T follicular helper cell (primary cell): ENCODE results near the gene FKBP10.
"Not testable (repeated sequence)": the region's sequence is repeated elsewhere in the genome, so short reads cannot be mapped to it uniquely, and the experiment has no call there.

Experiments used
- DNase-seq: peaks from one replicate; pipeline ENCODE4 v3.0.0-alpha.2; 2020; ENCODE audit warnings: low read depth

Gene FKBP10

DNA sequence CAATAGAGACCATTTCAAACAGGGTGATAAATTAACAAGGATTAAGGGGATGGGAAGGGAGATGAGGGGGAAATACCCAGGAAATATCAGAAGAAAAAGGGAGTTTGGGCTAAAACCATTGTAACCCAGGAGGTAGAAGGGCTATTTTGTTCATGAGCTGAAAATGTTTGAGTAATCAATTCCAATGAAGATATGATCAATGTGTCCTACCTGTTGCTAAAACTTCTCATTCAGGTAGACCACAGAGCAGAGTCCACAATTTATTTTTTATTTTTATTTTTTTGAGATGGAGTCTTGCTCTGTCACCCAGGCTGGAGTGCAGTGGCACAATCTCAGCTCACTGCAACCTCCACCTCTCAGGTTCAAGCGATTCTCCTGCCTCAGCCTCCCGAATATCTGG, 26.6 kb downstream of the FKBP10 start:
- not testable (repeated sequence) for DNase-seq

DNA sequence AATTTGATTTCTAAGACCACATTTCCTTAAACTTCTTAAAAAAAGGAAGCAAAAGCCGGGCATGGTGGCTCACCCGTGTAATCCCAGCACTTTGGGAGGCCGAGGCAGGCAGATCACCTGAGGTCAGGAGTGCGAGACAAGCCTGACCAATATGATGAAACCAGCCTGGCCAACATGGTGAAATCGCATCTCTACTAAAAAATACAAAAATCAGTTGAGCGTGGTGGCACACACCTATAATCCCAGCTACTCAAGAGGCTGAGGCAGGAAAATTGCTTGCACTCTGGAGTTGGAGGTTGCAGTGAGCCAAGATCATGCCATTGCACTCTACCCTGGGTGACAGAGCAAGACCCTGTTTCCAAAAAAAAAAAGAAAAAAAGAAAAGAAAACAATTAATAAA, 28.0 kb downstream of the FKBP10 start:
- DNase-seq: not testable (repeated sequence)

DNA sequence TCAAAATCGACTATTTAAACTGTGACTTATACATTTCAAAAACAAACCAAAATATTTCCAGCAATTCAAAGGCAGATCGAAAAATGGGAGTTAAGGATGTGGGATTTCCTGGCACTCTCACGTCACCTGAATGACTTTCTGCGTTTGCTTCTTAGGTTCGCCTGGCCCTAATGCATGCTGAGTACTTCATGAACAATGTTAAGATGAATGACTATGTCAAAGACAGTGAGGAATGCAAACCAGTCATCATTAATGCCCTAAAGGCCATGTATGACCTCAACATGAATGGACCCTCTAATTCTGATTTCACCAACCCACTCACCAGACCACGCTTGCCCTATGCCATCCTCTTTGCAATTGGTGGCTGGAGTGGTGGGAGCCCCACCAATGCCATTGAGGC, 32.2 kb downstream of the FKBP10 start:
- DNase-seq: no peak

- DNase-seq: no peak
Observed at GRCh38 chr17:41848788-41849187, 36.0 kb downstream of the FKBP10 start.

DNA sequence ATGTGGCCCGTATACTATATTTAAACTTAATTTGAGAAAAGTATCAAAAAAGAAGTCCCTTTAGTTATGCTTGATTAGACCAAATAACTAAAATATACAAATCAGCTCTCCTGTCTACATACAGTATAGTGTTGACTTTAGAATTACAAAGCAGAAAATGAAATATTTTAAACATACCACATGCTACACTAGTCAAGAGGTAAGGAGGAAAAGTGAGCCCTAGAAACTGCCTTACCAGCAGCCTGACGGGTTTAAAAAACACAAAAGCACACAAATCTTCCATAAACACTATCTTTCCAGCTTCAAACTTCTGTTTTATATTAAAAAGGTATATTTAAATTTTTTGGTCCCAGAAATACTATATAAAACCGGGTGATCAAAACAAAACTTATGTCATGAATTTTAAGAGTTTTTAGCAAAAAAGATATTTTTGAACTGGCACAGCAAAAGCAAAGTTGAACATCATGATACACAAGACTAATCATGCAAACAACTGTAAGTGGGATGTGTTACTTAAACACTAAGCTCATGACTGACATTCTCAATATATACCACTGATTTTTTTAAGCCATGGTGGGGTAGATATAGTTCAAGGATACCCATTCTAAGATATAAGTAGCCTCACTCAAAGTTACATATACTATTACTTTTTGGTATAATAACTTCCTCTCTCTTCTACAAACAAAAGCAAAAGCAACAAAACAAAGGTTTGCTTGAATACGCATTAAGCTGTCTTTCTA, 36.6 kb downstream of the FKBP10 start:
- no peak for DNase-seq

GRCh38 chr17:41851382-41851781, 38.6 kb downstream of the FKBP10 start:
- not testable (repeated sequence) for DNase-seq

- no peak for DNase-seq
Observed at GRCh38 chr17:41860254-41860931, 47.6 kb downstream of the FKBP10 start.

GRCh38 chr17:41863074-41863848, 50.5 kb downstream of the FKBP10 start:
- DNase-seq: no peak

DNA sequence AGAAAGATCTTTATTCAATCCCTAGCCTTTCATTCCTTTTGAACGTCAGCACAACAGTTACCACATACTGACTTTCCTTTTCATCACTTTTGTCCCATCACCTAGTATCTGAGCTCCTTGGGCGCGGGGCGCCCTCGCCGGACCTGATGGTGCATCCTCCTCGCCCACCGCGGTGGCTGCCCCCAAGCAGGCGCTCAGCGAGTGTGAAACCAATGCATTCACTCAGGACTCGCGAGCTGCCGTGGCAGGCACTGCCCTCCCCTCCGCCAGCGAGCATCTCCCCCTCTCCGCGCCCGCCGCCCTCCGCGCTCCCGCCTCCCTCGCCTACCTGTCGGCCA, 51.7 kb downstream of the FKBP10 start:
- no peak for DNase-seq

- DNase-seq: peak; percentile 85
Observed at GRCh38 chr17:41864836-41865595, 52.2 kb downstream of the FKBP10 start, which contains the start of gene KLHL11. TSS of gene KLHL11 (minus strand) at chr17:41865423. CDS start at chr17:41865370, 53 bp downstream.

- no peak for DNase-seq
Observed at GRCh38 chr17:41865596-41865893, 52.7 kb downstream of the FKBP10 start.

- no peak for DNase-seq
Observed at GRCh38 chr17:41868568-41868967, 55.8 kb downstream of the FKBP10 start.

DNA sequence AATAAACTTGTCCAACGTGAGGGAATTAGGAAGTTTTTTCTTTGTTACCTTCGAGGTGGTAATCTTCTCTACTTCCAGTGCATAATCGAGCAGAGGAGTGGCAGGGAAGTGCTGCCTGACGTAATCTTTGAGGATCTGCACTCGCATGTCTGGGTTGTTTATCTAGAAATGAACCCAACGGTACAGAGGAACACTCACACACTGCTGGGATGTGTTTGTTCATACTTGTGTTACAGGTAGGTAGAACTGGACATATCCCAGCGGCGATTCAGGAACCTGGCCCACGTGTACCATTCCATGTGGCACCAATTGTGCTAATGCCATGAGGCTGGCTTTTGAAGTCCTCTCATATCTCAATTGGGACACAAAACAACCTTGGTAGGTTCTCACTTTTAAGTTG, 56.6 kb downstream of the FKBP10 start:
- no peak for DNase-seq

- DNase-seq: no peak
Observed at GRCh38 chr17:41870097-41870496, 57.3 kb downstream of the FKBP10 start.

GRCh38 chr17:41870627-41871026, 57.8 kb downstream of the FKBP10 start:
- DNase-seq: no peak

DNA sequence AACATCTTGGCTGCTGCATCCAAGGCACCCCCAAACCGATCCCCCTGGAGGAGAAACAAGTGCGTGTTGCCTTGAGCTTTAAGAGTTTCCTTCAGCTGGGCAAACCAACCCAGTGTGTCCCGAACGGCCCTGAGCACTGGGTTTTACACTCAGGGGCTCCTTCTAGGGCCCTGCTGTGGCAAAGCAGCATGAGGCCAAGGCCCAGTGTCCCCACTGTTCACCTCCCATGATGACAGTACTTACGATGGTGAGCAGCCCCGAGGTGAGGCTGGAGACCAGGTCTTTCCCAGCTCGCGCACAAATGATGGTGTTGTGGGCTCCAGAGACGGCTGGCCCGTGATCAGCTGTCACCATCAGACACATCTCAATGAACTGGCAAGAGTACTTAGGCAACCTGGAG, 59.0 kb downstream of the FKBP10 start:
- DNase-seq: no peak
